GM12864 (cell line): ENCODE measurements around the gene MED27.

Source experiments
- DNase-seq: peaks from one replicate; pipeline ENCODE4 v3.0.0-alpha.2; 2011; ENCODE audit warnings: low read depth
- H3K4me3 ChIP-seq: 2 replicates; pipeline ENCODE4 v1.5.1; 2011; ENCODE audit warnings: mild to moderate bottlenecking, low read depth, low read length, control low read depth
- TF ChIP-seq, protein P1 (sequence below): IDR thresholded peaks from 2 replicates; pipeline ENCODE4 v1.5.1; 2011; ENCODE audit warnings: low read depth, mild to moderate bottlenecking, moderate library complexity, low read length, control low read depth, inconsistent platforms; ENCODE audit errors: missing control alignments

MED27 gene

DNA sequence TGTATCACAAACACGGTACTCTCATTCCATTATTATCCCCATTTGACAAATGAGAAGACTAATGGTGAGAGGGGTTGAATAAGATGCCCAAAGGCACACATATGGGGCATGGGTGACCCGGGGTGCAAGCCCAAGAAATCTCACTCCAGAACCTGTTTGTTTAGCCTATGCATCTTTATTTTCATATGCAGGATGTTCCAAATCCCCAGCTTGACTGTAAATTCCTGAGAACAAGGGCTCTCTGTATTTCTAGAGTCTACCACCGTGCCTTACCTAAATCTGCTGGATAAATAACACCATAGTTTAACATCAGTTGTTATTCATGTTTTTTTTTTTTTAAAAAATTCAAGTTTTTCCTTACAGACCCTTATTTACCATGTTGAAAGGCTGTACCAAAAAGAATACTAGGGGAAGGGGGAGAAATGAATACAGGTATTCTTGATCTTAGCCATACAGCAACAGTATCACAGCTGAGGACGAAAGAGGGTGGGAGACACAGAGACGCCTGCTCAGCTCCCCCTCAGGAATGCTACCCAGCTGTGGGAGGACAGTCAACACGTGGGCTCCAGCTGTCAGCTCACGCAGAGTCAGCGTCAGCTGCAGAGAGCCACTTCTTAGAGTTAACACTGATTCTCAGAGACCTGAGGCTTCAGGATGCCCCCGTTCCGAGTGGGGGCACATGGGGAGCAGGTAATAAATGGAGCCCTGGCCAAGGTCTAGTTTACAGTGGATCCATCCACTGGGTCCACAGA lies 86.6 kb downstream of the MED27 start:
- no peak for DNase-seq
- no peak overlapping the region for H3K4me3 ChIP-seq
- TF ChIP-seq, protein P1, sequence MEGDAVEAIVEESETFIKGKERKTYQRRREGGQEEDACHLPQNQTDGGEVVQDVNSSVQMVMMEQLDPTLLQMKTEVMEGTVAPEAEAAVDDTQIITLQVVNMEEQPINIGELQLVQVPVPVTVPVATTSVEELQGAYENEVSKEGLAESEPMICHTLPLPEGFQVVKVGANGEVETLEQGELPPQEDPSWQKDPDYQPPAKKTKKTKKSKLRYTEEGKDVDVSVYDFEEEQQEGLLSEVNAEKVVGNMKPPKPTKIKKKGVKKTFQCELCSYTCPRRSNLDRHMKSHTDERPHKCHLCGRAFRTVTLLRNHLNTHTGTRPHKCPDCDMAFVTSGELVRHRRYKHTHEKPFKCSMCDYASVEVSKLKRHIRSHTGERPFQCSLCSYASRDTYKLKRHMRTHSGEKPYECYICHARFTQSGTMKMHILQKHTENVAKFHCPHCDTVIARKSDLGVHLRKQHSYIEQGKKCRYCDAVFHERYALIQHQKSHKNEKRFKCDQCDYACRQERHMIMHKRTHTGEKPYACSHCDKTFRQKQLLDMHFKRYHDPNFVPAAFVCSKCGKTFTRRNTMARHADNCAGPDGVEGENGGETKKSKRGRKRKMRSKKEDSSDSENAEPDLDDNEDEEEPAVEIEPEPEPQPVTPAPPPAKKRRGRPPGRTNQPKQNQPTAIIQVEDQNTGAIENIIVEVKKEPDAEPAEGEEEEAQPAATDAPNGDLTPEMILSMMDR: no peak

DNA sequence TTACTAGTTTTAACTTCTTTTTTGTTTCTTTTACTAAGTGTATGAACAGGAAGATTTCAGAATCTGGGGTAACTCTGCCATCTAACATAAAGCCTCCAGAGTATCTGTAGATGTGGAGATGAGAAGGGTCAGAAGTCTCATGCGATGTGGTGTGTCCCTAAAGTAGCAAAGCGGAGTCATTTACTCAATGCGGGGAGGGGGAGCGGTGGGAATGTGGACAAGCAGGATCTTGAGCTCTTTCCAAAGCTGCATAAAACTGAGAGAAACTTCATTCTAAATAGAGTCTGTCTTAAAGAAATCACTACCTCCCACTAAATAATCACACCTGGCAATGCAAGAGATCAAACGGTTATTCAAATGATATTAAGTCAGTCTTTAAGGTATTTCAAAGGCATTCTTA lies 92.4 kb downstream of the MED27 start:
- H3K4me3 ChIP-seq: no peak overlapping the region
- no peak for DNase-seq
- TF ChIP-seq, protein P1: no peak

DNA sequence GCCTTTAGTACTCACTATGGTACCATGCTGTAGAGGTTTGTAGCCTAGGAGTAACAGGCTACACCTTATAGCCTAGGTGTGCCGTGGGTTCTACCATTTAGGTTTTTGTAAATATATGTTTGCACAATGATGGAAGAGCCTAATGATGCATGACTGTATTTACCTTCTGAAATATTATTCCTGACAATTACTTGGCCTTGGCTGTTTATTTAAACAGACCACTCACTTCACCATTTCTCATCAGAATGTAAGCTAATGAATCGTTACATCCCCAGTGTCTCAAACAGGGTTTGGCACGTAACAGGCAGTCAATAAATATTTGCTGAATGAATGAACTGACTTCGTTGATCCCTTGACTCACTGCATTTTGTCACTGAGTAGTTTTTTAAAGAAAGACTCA lies 93.1 kb downstream of the MED27 start:
- no peak for DNase-seq
- TF ChIP-seq, protein P1: no peak
- H3K4me3 ChIP-seq: no peak overlapping the region

DNA sequence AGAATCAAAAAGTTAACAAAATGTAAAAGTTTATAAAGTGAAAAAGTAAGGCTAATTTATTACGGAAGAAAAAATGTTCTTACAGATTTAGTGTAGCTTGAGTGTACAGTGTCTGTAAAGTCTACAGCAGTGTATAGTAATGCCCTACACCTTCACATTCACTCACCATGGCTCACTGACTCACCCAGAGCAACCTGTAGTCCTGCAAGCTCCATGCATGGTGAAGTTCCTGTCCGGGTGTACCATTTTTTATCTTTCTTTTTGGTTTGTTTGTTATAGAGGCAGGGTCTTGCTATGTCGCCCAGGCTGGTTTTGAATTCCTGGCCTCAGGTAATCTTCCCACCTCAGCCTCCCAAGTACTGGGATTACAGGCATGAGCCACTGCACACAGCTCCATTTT lies 93.6 kb downstream of the MED27 start:
- DNase-seq: no peak
- TF ChIP-seq, protein P1: no peak
- H3K4me3 ChIP-seq: no peak overlapping the region

DNA sequence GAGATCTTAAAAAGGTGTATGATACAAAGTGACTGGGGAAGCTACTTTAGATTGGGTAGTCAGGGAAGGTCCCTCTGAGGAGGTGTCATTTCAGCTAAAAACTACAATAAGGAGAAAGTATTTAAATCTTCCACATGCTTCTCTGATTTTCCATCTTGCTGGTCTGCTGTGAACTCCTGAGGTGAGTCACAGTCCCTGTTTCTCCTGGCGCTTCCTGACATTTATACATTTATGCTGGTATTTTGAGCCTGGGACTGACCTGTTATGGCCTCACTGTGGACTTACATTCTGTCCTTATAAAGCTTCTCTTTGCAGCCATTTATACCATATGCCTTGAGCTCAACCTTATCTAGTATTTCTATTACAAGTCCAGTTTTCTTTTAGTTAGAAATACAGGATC lies 95.1 kb downstream of the MED27 start:
- no peak for DNase-seq
- TF ChIP-seq, protein P1: no peak
- H3K4me3 ChIP-seq: no peak overlapping the region

DNA sequence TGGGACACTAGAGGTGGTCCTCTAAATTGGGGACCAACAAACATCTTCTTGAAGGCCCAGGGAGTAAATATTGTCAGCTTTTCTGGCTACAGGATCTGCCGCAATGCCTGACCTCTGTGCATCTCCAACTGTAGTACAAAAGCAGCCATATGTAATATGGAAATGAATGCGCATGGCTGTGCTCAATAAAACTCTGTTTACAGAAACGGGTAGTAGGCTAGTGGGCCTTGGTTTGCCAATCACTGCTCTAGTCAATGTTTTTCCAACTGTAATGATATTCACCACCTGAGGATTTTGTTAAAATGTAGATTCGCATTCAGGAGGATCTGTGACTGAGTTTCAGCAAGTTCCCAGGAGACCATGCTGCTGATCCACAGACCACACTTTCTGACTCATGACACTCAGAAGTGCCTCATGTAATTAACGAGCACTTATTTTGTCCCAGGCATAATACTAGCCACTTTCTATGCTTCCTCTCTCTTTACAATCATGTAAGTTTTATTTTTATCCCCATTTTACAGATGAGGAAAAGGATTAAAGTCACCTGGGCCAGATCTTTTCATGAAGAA lies 96.9 kb downstream of the MED27 start:
- DNase-seq: no peak
- TF ChIP-seq, protein P1: no peak
- no peak overlapping the region for H3K4me3 ChIP-seq

DNA sequence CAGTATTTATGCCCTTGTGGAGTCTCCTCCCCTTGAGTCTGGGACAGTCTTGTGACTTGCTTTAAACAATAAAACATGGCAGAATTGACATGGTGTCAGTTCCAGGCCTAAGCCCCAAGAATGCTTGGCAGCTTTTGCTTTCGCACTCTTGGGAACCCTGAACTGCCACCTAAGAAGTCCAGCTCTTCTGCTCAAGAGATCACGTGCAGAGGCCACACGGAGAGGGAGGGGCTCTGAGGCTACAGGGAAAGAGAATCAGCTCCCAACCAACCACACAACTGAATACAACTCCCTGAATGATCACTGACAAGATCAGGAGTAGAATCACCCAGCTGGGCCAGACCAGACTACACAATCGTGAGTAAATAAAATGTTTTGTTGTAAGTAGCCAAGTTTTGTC lies 97.6 kb downstream of the MED27 start:
- TF ChIP-seq, protein P1: no peak
- no peak overlapping the region for H3K4me3 ChIP-seq
- no peak for DNase-seq
